H9 (cell line): ENCODE data around the gene TMEM50B. TPM values are rescaled to one million over a fixed set of nuclear protein-coding genes. Genes with fewer than 3 reads are reported as not detected.

Source experiments
- DNase-seq: peaks from one replicate; pipeline ENCODE4 v3.0.0-alpha.2; 2017
- H2AFZ ChIP-seq: one replicate; pipeline ENCODE4 v1.6.1; 2013; ENCODE audit warnings: mild to moderate bottlenecking, low read length, control low read depth, moderate library complexity
- H2AK5ac ChIP-seq: 2 replicates; pipeline ENCODE4 v1.6.1; 2013; ENCODE audit warnings: low read length, control low read depth, mixed read lengths; ENCODE audit not compliant: insufficient read length
- H2BK120ac ChIP-seq: one replicate; pipeline ENCODE4 v1.6.1; 2013; ENCODE audit warnings: low read depth, mild to moderate bottlenecking, low read length, control low read depth, inconsistent platforms; ENCODE audit not compliant: poor library complexity, severe bottlenecking
- H2BK12ac ChIP-seq: 2 replicates; pipeline ENCODE4 v1.6.1; 2013; ENCODE audit warnings: low read length, control low read depth, mixed read lengths, low read depth; ENCODE audit not compliant: insufficient read length
- H2BK15ac ChIP-seq: 2 replicates; pipeline ENCODE4 v1.6.1; 2013; ENCODE audit warnings: low read depth, low read length, control low read depth
- H2BK20ac ChIP-seq: one replicate; pipeline ENCODE4 v1.6.1; 2013; ENCODE audit warnings: low read depth, mild to moderate bottlenecking, low read length, control low read depth, inconsistent platforms; ENCODE audit not compliant: poor library complexity, severe bottlenecking
- H2BK5ac ChIP-seq: 2 replicates; pipeline ENCODE4 v1.6.1; 2013; ENCODE audit warnings: low read length, control low read depth, mixed read lengths; ENCODE audit not compliant: insufficient read length
- H3K14ac ChIP-seq: 2 replicates; pipeline ENCODE4 v1.6.1; 2013; ENCODE audit warnings: low read length, control low read depth; ENCODE audit not compliant: insufficient read depth
- H3K18ac ChIP-seq: 2 replicates; pipeline ENCODE4 v1.6.1; 2013; ENCODE audit warnings: low read depth, mild to moderate bottlenecking, mixed read lengths, low read length, control low read depth; ENCODE audit not compliant: insufficient read length
- H3K23ac ChIP-seq: 2 replicates; pipeline ENCODE4 v1.6.1; 2013; ENCODE audit warnings: low read length, control low read depth, mixed read lengths, low read depth; ENCODE audit not compliant: insufficient read length
- H3K23me2 ChIP-seq: 2 replicates; pipeline ENCODE4 v1.6.1; 2013; ENCODE audit warnings: low read depth, mild to moderate bottlenecking, mixed read lengths, low read length, control low read depth; ENCODE audit not compliant: insufficient read length, poor library complexity, severe bottlenecking
- H3K27ac ChIP-seq: 2 replicates; pipeline ENCODE4 v1.5.1; 2013; ENCODE audit warnings: low read length, control low read depth, mixed read lengths, low read depth; ENCODE audit not compliant: insufficient read length
- H3K27me3 ChIP-seq: 2 replicates; pipeline ENCODE4 v1.6.1; 2013; ENCODE audit warnings: low read length, control low read depth, inconsistent platforms; ENCODE audit not compliant: insufficient read depth
- H3K4ac ChIP-seq: 2 replicates; pipeline ENCODE4 v1.6.1; 2013; ENCODE audit warnings: low read depth, mild to moderate bottlenecking, control low read depth, inconsistent platforms, low read length, moderate library complexity
- H3K4me1 ChIP-seq: 2 replicates; pipeline ENCODE4 v1.6.1; 2013; ENCODE audit warnings: low read length, control low read depth, inconsistent platforms; ENCODE audit not compliant: insufficient read depth
- H3K4me2 ChIP-seq: 2 replicates; pipeline ENCODE4 v1.6.1; 2013; ENCODE audit warnings: low read length, control low read depth, mixed read lengths; ENCODE audit not compliant: insufficient read length, insufficient read depth
- H3K56ac ChIP-seq: 2 replicates; pipeline ENCODE4 v1.6.1; 2013; ENCODE audit warnings: low read depth, mild to moderate bottlenecking, mixed read lengths, low read length, control low read depth; ENCODE audit not compliant: insufficient read length
- H3K79me1 ChIP-seq: 2 replicates; pipeline ENCODE4 v1.6.1; 2013; ENCODE audit warnings: low read depth, mild to moderate bottlenecking, moderate library complexity, low read length, control low read depth, inconsistent platforms; ENCODE audit not compliant: insufficient read depth, poor library complexity, severe bottlenecking
- H3K79me2 ChIP-seq: 2 replicates; pipeline ENCODE4 v1.6.1; 2013; ENCODE audit warnings: low read length, control low read depth, inconsistent platforms; ENCODE audit not compliant: insufficient read depth
- H3K9ac ChIP-seq: 2 replicates; pipeline ENCODE4 v1.6.1; 2013; ENCODE audit warnings: low read length, control low read depth, mixed read lengths; ENCODE audit not compliant: insufficient read length; ENCODE audit errors: extremely low read depth
- H3K9me3 ChIP-seq: one replicate; pipeline ENCODE4 v1.6.1; 2013; ENCODE audit warnings: low read depth, low read length, inconsistent platforms; ENCODE audit not compliant: control insufficient read depth
- H3T11ph ChIP-seq: one replicate; pipeline ENCODE4 v1.6.1; 2013; ENCODE audit warnings: mild to moderate bottlenecking, low read length, control low read depth, inconsistent platforms
- H4K20me1 ChIP-seq: one replicate; pipeline ENCODE4 v1.6.1; 2013; ENCODE audit not compliant: control insufficient read depth, insufficient read length, insufficient read depth
- H4K5ac ChIP-seq: 2 replicates; pipeline ENCODE4 v1.6.1; 2013; ENCODE audit warnings: low read depth, mild to moderate bottlenecking, mixed read lengths, low read length, control low read depth; ENCODE audit not compliant: insufficient read length
- H4K8ac ChIP-seq: replicated peaks from 2 replicates; pipeline ENCODE4 v1.6.1; 2013; ENCODE audit warnings: low read length, control low read depth, mixed read lengths, low read depth; ENCODE audit not compliant: insufficient read length
- H4K91ac ChIP-seq: 2 replicates; pipeline ENCODE4 v1.6.1; 2013; ENCODE audit warnings: low read depth, mild to moderate bottlenecking, moderate library complexity, mixed read lengths, low read length, control low read depth; ENCODE audit not compliant: insufficient read length
- H3K27ac Mint-ChIP-seq, 3 experiments: 2 replicates in 2 of 3; 3 replicates in 1 of 3; pipeline ENCODE4 v1.8.0; 2020 to 2021; ENCODE audit warnings: mixed read lengths in 3 of 3, mild to moderate bottlenecking in 1 of 3, moderate library complexity in 1 of 3
- H3K27me3 Mint-ChIP-seq: 2 replicates; pipeline ENCODE4 v1.8.0; 2021; ENCODE audit warnings: low read depth, mild to moderate bottlenecking, moderate library complexity, mixed read lengths
- H3K36me3 Mint-ChIP-seq, 3 experiments: 2 replicates in 2 of 3; 3 replicates in 1 of 3; pipeline ENCODE4 v1.8.0; 2020 to 2021; ENCODE audit warnings: low read depth in 3 of 3, mixed read lengths in 3 of 3; ENCODE audit not compliant: insufficient read depth in 1 of 3
- H3K4me1 Mint-ChIP-seq, 2 experiments: 2 replicates each; pipeline ENCODE4 v1.8.0; 2020; ENCODE audit warnings: mixed read lengths in 2 of 2
- H3K4me3 Mint-ChIP-seq, 2 experiments: 2 replicates in 1 of 2; 3 replicates in 1 of 2; pipeline ENCODE4 v1.8.0; 2020 to 2021; ENCODE audit warnings: mild to moderate bottlenecking in 2 of 2, mixed read lengths in 2 of 2, moderate library complexity in 1 of 2
- H3K9me3 Mint-ChIP-seq, 2 experiments: 2 replicates in 1 of 2; 3 replicates in 1 of 2; pipeline ENCODE4 v1.8.0; 2020; ENCODE audit warnings: mild to moderate bottlenecking in 2 of 2, mixed read lengths in 2 of 2, moderate library complexity in 1 of 2
- WGBS: extraction: QIAGEN DNeasy Blood & Tissue Kit; methylation state at CpG from one replicate; pipeline ENCODE4 v1.1.7; 2013; ENCODE audit warnings: missing lambda C conversion rate, low lambda C conversion rate, mixed read lengths; ENCODE audit not compliant: insufficient read length; ENCODE audit errors: extremely low coverage; 5-methylcytosine and 5-hydroxymethylcytosine counted together
- total RNA-seq: library from RNA; stranded (reverse); gene quantifications from 2 replicates; pipeline ENCODE4 v1.2.1, GENCODE V29; 2021
- TF ChIP-seq, protein P1 (sequence below): fragments of 200-600 bp; sonication (generic); conservative IDR thresholded peaks from 3 replicates; pipeline ENCODE4 v1.8.0; 2021; ENCODE audit warnings: antibody characterized with exemption, mild to moderate bottlenecking

Gene TMEM50B
- total RNA-seq, 1 experiment from 2014 or later = 17.6 TPM

DNA sequence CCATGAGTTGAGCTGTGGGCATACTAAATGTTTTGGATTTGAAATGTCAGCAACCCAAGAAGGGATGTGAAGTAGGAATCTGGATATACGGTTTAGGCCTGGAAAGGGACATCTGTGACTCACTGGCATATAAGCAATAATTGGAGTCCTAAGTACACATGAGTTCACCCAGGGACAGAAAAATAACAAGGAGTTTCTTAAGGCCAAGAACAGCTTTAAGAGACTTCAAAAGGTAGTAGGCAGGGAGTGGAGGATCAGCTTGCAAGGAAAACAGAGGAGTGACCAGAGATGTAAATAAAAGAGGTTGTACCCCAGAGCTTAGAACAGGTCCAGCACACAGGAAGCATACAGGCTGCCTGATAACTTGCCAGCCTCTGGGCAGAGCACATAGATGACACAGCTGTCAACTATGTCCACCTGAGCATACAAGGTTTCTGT lies 28.1 kb downstream of the TMEM50B start:
- Mint-ChIP-seq H3K36me3 (peaks cover 5 to 14% (median 9%) of the 10 kb centered on the region in 3 experiments; a peak in 3 of 7 replicates), H3K9me3 (no peaks in the 10 kb centered on the region), H3K27ac (peak overlapping the region in 1 of 3 experiments; percentile 59; a peak in 2 of 7 replicates), H3K27me3 (no peaks in the 10 kb centered on the region), H3K4me1 (no peaks in the 10 kb centered on the region), H3K4me3 (no peak overlapping the region)
- Histone ChIP-seq H4K91ac (no peak overlapping the region), H3K56ac (no peak overlapping the region), H3K4ac (no peak overlapping the region), H3K23me2 (no peaks in the 10 kb centered on the region), H3T11ph (no peak overlapping the region), H3K27me3 (no peaks in the 10 kb centered on the region), H4K5ac (no peak overlapping the region), H2BK5ac (no peak overlapping the region), H3K79me1 (no peaks in the 10 kb centered on the region), H2AK5ac (no peak overlapping the region), H2BK20ac (no peak overlapping the region), H2BK15ac (no peak overlapping the region), H3K79me2 (no peaks in the 10 kb centered on the region), H3K27ac (no peak overlapping the region), H3K4me1 (no peaks in the 10 kb centered on the region), H2BK12ac (no peak overlapping the region), H3K23ac (no peak overlapping the region), H2BK120ac (no peak overlapping the region), H3K18ac (no peak overlapping the region), H3K14ac (no peak overlapping the region), H3K9me3 (no peaks in the 10 kb centered on the region), H4K8ac (no peak overlapping the region), H4K20me1 (no peaks in the 10 kb centered on the region), H2AFZ (no peak overlapping the region), H3K9ac (no peak overlapping the region), H3K4me2 (no peak overlapping the region)
- WGBS = no CpG with 5 or more reads among the region's 1 CpG
- DNase-seq = no peak
- TF ChIP-seq, protein P1, sequence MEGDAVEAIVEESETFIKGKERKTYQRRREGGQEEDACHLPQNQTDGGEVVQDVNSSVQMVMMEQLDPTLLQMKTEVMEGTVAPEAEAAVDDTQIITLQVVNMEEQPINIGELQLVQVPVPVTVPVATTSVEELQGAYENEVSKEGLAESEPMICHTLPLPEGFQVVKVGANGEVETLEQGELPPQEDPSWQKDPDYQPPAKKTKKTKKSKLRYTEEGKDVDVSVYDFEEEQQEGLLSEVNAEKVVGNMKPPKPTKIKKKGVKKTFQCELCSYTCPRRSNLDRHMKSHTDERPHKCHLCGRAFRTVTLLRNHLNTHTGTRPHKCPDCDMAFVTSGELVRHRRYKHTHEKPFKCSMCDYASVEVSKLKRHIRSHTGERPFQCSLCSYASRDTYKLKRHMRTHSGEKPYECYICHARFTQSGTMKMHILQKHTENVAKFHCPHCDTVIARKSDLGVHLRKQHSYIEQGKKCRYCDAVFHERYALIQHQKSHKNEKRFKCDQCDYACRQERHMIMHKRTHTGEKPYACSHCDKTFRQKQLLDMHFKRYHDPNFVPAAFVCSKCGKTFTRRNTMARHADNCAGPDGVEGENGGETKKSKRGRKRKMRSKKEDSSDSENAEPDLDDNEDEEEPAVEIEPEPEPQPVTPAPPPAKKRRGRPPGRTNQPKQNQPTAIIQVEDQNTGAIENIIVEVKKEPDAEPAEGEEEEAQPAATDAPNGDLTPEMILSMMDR = no peak
